Ecto neural progenitor cell (in vitro differentiated cells): ENCODE measurements around the gene CRIP1.

ENCODE experiments used
- DNase-seq: peaks from one replicate; pipeline ENCODE4 v3.0.0-alpha.2; 2018; ENCODE audit warnings: low spot score

CRIP1 gene

DNA sequence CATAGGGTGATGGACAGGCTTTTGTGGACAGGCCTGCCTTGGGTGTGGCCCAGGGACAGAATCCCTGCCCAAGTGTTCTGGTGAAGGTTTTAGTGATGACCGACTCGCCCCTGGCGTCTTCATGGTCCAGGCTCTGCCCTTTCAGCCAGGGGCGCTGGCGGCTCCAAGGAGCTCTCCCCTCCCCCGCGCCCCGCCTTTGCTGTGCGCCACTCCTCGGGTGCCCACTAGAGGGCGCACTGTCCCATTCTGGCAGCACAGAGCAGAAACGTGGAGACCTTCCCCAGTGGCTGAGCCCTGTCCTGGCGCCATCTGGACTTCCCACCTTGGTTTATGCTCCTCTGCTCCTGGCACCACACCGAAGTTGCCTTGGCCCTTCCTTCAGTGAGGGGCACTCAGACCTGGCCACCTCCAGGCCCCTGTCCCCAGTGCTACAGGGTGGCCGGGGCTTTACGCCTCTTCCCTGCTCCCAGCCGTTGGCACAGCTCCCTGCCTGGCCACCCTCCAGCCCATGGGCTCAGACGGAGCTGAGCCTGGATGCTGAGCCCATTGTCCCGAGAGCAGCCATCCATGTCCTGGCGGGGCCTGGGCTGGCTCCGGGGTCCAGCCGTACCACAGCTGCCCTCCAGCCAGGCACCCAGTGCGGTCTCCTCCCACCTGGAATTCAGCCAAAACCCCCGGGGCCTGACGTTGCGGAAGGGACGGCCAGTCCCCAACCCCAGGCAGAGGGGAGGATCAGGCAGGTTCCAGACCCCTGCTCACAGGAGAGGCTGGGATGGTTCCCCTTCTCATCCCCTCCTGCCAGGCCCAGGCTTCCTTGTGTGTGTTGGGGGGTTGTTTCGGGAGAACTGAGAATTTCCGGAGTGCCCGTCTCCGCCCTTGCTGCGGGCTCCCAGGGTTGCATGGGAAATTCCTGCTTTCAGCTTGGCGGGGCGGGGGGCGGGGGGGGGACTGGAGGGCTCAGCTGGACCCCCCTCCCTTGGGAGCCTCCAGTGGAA, 5.6 kb upstream of the CRIP1 start:
- peak; percentile 96 for DNase-seq

GRCh38 chr14:105481886-105482457, 4.7 kb upstream of the CRIP1 start:
- peak; percentile 88 for DNase-seq

GRCh38 chr14:105482486-105483110, 4.1 kb upstream of the CRIP1 start:
- no peak for DNase-seq

DNA sequence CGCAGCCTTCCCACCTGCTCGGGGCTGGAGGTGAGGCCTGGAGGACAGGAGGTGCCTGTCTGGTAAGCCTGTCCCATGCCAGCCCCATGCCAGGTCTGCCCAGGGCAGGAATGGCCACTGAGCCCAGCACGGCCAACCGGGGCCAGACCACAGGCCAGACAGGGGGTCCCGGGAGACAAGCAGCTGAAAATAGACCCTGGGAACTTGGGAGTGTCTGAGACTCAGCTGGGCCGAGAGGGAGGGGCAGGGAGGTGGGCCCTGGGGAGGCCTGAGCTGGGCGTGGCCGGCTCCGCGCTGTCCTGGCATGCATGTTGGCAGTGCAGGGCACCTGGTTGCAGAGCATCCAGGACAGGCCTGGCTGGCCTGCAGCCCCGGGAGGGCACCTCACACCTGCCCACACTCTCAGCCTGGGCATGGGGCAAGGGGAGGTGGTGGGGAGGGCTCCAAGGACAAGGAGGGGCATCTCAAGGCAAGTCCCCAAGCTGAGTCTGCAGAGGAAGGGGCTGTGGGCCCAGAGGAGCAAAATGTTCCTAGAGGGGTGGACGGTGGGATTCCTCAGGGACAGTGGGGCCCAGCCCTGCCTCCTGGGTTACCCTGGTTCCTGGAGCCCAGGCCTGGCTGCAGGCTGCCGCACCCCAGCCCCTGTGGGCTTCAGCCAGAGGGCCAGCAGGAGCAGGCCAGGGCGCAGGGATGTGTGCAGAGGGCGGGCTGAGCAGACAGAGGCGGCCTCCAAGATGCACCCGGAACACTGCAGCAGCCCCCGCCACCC, 3.2 kb upstream of the CRIP1 start:
- DNase-seq, result no peak

- no peak for DNase-seq
Observed at GRCh38 chr14:105484069-105484996, 2.4 kb upstream of the CRIP1 start.

DNA sequence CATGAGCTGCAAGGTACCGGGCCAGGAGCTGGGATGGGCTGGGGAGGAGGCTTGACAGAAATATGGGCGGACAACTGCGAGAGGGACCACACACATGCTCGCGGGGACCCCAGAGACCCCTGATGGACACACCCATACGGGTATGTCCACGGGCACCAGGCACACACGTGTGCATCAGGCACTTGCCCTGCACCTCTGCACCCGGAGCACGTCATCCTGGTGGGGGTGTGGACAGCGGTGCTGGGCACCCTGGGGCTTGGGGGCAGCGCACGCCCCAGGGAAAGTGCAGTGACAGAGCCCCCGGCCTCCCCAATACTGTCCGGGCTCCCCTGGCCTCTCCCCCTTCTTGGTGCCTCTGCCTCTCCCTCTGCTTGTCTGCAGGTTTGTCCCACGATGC, 1.7 kb upstream of the CRIP1 start:
- DNase-seq, result no peak

- peak; percentile 78 for DNase-seq
Observed at GRCh38 chr14:105485739-105486162, 935 bp upstream of the CRIP1 start.

DNA sequence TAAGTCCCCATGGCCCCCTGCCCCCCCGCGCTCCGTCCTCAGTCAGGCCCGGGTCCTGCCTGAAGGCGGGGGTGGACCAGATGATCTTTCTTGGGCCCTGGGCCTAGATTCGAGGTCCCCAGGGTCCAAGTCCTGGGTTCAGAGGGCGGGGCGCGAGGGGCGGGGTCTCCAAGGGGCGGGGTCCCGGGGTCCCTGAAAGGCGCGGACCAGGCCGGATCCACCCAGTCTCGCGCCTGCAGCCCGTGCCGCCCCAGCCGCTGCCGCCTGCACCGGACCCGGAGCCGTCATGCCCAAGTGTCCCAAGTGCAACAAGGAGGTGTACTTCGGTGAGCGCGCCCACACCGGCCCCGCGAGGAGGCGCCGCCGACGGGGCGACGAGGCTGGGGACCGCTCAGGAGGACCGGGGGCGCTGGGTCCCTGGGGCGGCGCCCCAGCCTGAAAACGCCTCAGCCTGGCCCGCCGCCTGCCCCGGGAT, 325 bp downstream of the CRIP1 start:
- peak; percentile 74 for DNase-seq

- peak; percentile 84 for DNase-seq
Observed at GRCh38 chr14:105487449-105487985, 831 bp downstream of the CRIP1 start.

DNA sequence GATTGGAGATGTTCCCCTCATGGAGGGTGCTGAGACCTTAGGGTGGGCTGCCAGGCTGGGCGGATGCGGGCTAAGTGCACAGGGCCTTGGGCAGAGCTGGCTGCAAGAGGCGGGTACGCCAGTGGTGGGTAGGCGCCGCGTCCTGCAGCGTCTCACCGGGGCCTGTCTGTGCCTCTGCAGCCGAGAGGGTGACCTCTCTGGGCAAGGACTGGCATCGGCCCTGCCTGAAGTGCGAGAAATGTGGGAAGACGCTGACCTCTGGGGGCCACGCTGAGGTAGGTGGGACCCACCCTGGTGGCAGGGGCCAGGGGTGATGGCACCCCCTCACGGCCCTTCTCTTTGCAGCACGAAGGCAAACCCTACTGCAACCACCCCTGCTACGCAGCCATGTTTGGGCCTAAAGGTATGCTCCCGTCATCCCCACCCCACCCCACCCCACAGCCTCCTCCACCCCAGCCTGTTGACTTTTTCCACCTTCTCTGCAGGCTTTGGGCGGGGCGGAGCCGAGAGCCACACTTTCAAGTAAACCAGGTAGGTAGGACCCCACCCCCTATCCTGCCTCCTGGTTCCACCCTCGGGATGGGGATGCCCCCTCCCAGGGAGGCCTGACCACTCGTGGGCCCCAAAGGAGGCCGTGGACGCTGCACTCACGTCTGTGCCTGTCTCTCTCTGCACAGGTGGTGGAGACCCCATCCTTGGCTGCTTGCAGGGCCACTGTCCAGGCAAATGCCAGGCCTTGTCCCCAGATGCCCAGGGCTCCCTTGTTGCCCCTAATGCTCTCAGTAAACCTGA, 1.5 kb downstream of the CRIP1 start:
- DNase-seq, result no peak

DNA sequence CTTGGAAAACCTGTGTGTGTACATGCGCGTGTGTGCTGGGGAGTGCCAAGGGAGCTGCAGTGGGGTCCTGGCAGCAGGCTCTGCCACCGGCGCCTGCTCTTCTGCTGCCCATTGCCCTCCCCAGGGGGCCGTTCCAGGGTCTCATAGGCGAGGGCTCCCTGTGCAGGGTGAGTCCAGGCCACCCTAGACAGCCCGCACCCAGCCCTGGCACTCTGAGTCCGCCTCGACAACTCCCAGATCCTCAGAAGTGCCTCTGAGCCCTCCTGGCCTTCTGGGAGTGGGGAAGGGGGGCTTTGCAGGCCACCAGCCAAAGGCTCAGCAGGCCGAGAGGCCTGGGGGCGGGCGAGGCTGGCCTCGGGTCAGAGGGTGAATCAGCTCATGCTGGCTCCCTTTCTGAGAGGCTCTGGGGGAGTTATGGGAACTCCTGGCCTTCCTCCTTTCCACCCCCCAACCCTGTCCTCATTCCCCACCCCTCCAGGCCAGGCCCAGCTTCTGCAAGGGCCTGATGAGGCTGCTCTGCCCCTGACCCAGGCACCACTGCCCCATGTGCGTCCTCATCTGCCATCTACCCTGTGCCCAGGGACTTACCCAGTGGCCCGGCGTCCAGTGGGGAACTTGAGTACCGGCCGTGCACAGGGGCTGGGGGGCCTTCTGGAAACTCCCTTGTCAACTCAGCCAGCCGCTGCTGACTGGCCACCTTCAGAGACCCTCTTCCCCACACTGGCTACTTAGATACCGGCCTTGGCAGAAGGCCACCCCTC, 2.3 kb downstream of the CRIP1 start:
- peak; percentile 78 for DNase-seq

GRCh38 chr14:105489542-105490266, 3.0 kb downstream of the CRIP1 start:
- DNase-seq, result peak; percentile 88

DNA sequence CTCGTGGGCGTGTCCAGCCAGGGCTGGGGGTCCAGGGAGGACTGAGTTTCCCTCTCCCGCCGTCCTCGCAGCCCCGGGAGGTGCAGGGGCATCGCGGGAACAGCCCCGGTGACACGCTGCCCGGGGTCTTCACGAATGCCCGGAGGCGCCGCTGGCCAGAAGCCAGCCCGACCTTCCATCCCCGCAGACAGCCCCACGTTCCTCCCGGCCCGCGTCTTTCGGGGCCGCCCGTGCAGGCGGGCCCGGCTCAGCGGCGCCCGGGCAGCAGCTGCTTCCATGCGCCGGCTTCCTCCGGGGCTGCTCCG, 3.5 kb downstream of the CRIP1 start:
- DNase-seq, result no peak

- DNase-seq, result peak; percentile 99
Observed at GRCh38 chr14:105490572-105491365, 4.1 kb downstream of the CRIP1 start, which contains the start of gene TEDC1. TSS of gene TEDC1 (plus strand) at chr14:105491246. CDS start at chr14:105491376, 130 bp downstream.

- DNase-seq, result peak; percentile 91
Observed at GRCh38 chr14:105491366-105491973, 4.8 kb downstream of the CRIP1 start.

DNA sequence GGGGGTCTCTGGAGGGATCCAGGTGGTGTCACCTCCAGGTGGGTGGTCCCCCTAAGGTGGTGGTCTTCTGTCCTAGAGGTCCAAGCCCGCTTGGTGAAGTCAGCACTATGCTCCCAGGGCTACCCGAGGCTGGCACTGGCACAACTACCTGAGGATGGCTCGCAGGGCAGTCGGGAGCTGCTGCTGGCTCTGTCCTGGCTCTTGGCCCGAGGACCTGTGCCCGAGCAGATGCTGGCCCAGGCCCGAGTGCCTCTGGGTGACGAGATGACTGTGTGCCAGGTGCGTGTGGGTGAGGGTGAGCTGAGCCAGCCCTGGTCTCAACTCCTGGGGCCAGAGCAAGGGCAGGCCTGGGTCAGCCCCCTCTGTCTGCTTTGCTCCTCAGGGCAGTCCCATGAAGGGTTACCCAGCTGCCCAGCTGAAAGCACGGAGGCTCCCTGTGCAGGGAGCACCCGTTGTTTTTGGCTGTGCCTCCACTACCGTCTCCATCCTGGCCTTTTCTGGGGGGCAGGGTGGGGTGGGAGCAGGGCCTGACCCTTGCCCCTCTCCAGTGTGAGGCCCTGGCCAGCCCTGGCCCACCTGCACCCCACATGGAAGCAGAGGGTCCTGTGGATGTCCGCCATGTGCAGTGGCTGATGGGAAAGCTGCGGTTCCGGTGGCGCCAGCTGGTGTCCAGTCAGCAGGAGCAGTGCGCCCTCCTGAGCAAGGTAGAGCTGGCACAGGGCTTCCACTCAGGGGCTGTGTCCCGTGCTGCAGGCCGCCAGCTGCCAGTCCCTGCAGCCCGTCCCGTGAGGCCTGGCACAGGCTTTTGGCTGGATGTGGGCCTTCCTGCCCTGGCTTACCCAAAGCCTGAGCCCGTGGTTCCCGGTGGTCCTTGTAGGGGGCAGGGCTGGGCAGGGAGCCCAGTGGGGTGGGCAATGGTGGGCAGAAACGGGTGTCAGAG, 5.6 kb downstream of the CRIP1 start:
- no peak for DNase-seq
